Measurements from ENCODE around the gene HMOX1. TPM values are rescaled to one million over a fixed set of nuclear protein-coding genes. Genes with fewer than 3 reads are reported as not detected.

Gene HMOX1
- total and polyA plus RNA-seq, 2 donors (not counting 3 experiments of a cell fraction or from before 2014, with no cell fraction given): 41.1 to 69.1 TPM

- Histone ChIP-seq H3K36me3 (ENCODE audit: control insufficient read depth in 2 of 2, extremely low read depth in 1 of 2, insufficient read depth in 2 of 2, low read length in 2 of 2) (peaks cover 3 to 4% of the 10 kb centered on the region in 2 experiments), H4K20me1 (replicated peaks; ENCODE audit: control insufficient read depth, extremely low read depth, insufficient read depth, low read length) (no peaks in the 10 kb centered on the region), H3K4me3 (replicated peaks in 1 of 3; ENCODE audit: insufficient read depth in 1 of 3, low read depth in 1 of 3, low read length in 3 of 3) (no peak overlapping the region), H3K9ac (replicated peaks; ENCODE audit: extremely low read depth, insufficient read depth, low read length) (no peak overlapping the region), H3K4me2 (ENCODE audit: insufficient read depth, low read length) (no peak overlapping the region), H2AFZ (ENCODE audit: low read depth, low read length) (no peak overlapping the region), H3K79me2 (ENCODE audit: control insufficient read depth, insufficient read depth, low read length) (peaks cover 19% of the 10 kb centered on the region), H3K9me1 (replicated peaks; ENCODE audit: control insufficient read depth, extremely low read depth, insufficient read depth, low read length) (no peaks in the 10 kb centered on the region), H3K27ac (ENCODE audit: insufficient read depth, low read depth, low read length) (no peak overlapping the region), H3K9me3 (replicated peaks; ENCODE audit: control insufficient read depth, insufficient read depth, low read length) (no peaks in the 10 kb centered on the region), H3K27me3 (ENCODE audit: control insufficient read depth in 2 of 2, insufficient read depth in 2 of 2, low read length in 2 of 2) (no peaks in the 10 kb centered on the region), H3K4me1 (ENCODE audit: control insufficient read depth, extremely low read depth, insufficient read depth, low read length) (peaks cover 12% of the 10 kb centered on the region)
- BruUV-seq (replicated peaks): no TSS peak
- FAIRE-seq (no peak), DNase-seq (ENCODE audit: low read depth, low spot score) (no peak)
- TF ChIP-seq MYC (IDR thresholded peaks at IDR 0.05; ENCODE audit: low read depth, low read length) (no peak), POLR2A (IDR thresholded peaks at IDR 0.05; ENCODE audit: low read depth, low read length) (no peak), GATA2 (IDR thresholded peaks at IDR 0.05; ENCODE audit: insufficient read depth, insufficient read length, low read depth, low read length) (no peak), POLR2AphosphoS5 (IDR thresholded peaks at IDR 0.05; ENCODE audit: insufficient read depth, low read depth, low read length) (no peak), JUN (IDR thresholded peaks at IDR 0.05; ENCODE audit: borderline replicate concordance, insufficient read depth, insufficient read length, low read depth) (no peak), MAX (IDR thresholded peaks at IDR 0.05; ENCODE audit: insufficient read depth, insufficient read length) (no peak), FOS (IDR thresholded peaks at IDR 0.05; ENCODE audit: borderline replicate concordance, insufficient read depth, low read length) (no peak)
- TF ChIP-seq, protein P1, sequence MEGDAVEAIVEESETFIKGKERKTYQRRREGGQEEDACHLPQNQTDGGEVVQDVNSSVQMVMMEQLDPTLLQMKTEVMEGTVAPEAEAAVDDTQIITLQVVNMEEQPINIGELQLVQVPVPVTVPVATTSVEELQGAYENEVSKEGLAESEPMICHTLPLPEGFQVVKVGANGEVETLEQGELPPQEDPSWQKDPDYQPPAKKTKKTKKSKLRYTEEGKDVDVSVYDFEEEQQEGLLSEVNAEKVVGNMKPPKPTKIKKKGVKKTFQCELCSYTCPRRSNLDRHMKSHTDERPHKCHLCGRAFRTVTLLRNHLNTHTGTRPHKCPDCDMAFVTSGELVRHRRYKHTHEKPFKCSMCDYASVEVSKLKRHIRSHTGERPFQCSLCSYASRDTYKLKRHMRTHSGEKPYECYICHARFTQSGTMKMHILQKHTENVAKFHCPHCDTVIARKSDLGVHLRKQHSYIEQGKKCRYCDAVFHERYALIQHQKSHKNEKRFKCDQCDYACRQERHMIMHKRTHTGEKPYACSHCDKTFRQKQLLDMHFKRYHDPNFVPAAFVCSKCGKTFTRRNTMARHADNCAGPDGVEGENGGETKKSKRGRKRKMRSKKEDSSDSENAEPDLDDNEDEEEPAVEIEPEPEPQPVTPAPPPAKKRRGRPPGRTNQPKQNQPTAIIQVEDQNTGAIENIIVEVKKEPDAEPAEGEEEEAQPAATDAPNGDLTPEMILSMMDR (IDR thresholded peaks at IDR 0.05; ENCODE audit: extremely low read depth in 1 of 2, insufficient read depth in 1 of 2, low read depth in 1 of 2, low read length in 2 of 2): no peak
- ChIA-PET POLR2A (no interaction called here), CTCF (interaction anchor here (1.0 kb wide), 1 partner anchor 23 kb away, joined by 3 read pairs; no protein-coding TSS in a partner anchor)
- intact Hi-C loops (cut with micrococcal nuclease): no loop called here
- dilution Hi-C loops (cut with MboI; ENCODE audit: extremely low pct_ligation_motif_present, low sequenced_read_pairs): no loop called here
These were observed 23.3 kb downstream of the HMOX1 start for GRCh38 chr22:35404176-35404575.

Data from endothelial cell of umbilical vein (primary cell).